Frontal cortex (tissue), 4 donors: ENCODE measurements around the gene THRAP3. TPM values are rescaled to one million over a fixed set of nuclear protein-coding genes. Genes with fewer than 3 reads are reported as not detected.

Experiments
- DNase-seq, 2 donors: peaks; one replicate each; pipeline ENCODE4 v3.0.0; 2012; ENCODE audit warnings: low spot score in 2 of 2
- FAIRE-seq: peaks from 2 replicates; lab custom pipeline; 2012; peaks lifted over from hg19 to GRCh38; lab: Jason Lieb, UNC
- total RNA-seq: library from RNA; depleted of rRNA; stranded (reverse); fragments of >200 nt; gene quantifications from one replicate; pipeline ENCODE4 v1.2.3, GENCODE V29; 2014
- donor health status: control.
- donor health status: control.
- donor health status: control.

THRAP3 gene
- total RNA-seq, 1 donor from 2014 or later = 80.3 TPM

DNA sequence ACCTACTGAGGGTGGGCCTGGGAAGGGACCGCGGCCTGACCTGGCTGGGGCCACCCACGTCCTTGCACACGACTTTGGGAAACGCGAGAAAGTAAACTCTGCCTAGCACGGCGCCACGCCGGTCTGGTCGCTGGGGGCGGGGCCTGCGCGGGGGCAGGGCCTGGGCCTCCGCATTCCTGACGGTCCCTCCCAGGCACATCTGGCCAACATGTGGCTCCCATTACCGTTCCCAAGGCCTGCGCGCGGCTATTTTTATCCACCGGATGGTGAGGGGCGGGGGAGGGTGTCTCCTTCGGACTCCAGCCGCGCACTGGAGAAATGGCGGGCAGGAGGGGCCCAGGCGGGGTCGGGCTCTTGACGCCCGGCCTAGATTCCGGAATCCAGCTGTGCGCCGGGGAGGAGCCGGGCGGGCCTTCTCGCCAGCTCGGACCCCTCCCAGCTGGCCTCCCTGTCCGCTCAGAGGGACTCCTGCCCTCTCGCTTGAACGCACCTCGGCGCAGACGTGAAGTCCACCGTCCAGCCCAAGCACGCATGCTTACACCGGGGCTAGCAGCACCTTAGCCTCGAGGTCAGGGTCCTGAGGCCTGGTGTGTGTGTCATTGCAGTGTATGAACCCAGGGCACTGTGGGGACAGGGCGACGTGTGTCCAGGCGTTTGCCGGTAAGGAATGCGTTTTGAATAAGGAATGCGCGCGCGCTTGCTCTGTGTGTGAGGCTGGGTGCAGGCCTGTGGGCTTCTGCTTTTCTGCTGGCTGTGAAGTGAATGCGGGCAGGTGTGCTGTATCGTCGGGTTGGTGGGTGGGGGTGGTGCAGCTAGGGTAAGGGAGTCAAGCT is 97.1 kb downstream of the THRAP3 start:
- DNase-seq = peak in 1 of 2 donors; percentile 58
- no peak for FAIRE-seq

DNA sequence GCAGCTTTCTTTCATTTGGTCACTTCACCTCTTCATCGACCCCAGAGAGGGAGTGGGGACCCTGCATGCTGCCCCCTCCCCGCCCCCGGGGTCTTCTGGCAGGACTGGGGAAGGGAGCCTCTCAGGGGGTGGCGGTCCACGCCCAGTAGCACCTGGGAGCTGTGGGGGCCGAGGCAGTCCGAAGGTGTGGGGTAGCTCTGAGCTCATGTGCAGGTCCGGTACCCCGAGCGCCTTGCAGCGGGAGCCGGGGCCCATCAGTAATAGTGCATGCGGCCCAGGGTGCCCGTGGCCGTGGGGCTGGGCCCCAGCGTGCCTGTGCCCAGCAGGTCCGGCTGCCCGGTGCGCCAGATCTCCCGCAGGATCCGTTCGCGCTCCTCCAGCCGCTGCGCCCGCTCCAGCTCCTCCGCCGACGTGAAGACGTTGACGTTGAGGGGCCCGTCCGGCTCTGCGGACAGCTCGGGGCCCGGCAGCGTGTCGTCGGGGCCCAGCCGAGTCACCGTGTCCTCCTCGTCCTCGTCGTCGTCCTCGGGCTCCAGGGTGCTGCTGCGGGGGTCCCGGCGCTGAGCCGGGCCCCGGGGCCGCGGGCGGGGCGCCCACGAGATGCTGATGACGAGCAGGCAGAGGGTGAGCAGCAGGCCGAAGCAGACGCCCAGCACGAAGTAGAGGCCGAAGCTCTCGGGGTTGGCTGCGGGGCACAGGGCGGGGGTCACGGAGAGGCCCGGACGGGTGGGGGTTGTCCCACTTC is 98.0 kb downstream of the THRAP3 start:
- DNase-seq (no peak), FAIRE-seq (no peak)

DNA sequence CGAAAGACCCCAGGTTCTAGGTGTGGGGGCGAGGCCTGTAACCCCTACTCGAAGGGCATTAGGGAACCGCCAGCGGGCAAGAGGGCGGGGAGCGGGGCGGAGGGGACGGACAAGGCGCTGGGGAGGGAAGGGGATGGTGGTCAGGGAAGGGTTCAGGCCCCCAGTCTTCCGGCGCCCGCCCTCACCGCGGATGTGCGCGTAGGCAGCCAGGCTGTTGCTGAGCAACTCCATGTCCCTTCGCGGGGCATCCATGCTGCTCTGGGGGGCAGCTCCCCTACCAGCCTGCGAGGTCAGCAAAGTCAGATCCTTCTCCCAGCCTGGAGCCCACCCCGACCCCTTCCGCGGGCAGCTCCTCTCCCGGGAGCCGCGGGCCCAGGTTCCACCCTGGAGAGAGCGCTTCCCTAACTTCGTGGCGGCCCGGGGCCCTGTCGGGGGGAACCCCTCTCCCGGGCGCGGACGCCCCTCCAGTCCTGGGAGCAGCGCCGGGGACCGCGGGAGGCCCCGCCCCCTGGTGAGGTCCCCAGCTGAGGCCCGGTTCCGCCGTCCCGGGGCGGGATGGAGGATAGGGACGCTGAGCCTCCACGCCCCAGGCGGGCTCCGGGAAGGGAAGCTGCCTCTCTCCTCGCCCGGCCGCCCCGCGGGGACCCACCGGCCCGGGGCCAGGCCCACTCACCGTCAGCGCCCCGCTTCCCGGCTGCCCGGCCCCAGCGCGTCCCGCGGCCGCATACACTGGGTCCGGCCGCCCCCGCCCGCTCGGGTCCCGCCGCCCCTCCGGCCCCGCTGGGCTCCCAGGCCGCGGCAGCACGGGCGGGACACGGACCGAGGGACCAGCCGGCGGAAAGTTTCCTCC is 98.8 kb downstream of the THRAP3 start:
- FAIRE-seq (no peak), DNase-seq (peak; percentile 50 to 53)

DNA sequence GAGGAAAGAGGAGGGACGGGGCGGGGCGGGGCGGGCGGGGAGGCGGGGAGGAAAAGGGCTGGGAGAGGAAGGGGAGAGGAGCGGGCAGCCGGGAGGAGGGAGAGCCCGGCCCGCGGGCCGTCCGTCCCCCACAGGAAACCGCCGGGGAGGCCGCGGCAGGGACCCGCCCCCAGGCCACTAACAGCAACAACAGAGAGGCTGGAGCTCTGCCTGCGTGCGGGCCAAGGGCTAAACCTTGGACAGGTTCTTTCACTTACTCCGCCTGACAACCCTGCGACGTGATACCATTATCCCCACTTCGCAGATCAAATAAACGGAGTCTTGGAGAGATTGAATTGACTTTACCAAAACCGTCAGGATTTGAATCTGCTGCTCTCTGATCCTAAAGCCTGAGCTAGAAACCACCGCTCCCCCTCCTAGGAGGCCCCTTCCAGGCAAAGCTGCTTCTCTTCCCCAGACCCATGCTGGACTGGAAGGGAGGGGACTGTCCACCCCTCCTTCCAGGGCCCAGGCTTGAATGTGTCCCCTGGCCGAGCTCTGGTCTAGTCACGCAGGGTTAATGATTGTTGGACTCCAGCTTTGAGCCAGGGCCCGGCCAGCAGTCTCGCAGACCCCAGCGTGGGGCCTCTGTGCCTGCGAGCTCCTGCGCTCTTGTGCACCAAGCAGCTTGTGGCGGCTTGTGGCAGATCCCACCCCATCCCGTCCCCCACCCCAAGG is 99.6 kb downstream of the THRAP3 start, which contains the start of gene EVA1B:
Gene EVA1B, minus strand, starts transcription at position 10 of the 717 bp plus-strand sequence. CDS start 608 bp downstream, outside the sequence.
- DNase-seq = peak; percentile 71
- no peak for FAIRE-seq

DNA sequence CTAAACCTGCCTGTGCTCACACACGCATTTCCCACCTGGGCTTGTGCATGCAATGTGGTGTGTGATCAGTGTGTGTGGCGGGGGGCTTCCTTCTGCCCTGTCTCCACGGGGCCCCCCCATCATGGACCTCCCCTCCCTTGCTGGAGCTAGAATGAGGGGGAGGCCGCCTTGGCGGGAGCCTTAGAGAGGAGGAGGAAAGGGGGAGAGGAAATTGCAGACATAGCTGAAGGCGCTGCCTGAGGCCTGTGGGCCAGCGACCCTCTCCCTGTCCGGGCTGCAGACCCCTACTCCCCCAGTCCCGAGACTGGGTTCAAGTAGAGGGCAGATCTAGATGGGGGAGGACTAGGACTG is 100.1 kb downstream of the THRAP3 start:
- FAIRE-seq (no peak), DNase-seq (no peak)

DNA sequence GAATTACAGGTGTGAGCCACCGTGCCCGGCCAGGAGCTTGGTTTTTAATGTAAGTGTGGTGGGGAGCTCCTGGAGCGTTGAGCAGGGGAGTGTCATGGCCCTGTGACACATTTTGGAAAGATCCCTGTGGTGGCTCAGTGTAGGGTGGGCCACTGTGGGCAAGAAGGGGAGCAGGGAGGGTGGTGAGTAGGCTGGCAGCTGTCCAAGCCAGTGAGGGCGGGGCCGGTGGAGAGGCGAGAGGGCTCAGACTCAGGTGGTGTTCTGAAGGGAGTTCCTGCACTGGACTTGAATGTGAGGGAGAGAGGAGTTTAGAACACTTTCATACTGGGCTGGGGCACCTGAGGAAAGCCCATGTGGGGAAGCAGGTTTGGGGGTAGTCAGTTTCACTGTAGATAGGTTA is 102.3 kb downstream of the THRAP3 start:
- DNase-seq = no peak
- FAIRE-seq = no peak

DNA sequence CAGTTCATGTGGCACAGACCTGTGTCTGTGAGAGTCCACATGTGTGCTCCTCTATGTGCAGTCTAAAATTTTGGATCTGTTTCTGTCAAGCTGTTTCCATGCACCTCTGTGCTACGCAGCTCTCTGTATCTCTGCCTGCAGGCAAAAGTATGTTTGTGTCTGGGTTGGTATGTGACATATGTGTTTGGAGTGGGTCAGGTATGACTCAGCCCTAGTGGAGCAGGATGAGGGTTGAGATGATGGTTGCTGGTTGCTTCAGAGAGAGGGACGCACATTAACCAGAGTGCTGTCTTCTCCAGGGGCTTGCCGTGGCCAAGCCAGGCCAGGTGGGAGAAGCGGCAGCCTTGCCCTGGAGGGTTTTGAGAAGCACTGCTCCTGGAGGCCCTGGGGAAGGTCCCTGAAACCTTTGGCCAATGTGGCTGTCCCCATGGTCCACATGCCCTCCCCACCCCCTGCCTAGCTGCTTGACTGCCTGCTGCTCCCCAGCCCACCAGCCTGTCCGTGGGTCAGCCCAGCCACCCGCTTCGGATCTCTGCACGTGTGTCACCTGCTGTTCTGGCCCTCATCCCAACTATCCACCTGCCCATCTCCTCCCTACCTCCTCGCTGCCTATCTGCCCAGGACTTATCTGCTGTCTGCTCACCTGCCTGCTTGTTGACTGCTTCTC is 103.3 kb downstream of the THRAP3 start:
- no peak for FAIRE-seq

DNA sequence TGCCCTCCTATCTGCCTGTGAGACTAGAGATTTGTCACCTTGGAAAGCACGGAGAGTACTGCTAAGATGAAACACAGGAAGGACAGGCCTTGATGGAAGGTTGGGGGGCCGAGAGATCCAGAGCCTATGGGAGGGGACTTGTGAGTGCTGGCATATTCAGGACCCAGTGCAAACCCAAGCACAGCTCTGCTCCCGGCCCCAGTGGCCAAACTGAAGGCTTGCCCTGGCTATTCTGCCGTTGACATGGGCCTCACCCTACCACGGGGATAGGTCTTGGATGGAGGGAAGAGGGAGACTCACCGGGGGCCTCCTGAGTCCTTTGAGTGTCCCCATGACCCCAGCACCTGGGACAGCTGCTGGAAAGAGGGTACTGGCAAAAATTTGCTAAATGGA is 103.8 kb downstream of the THRAP3 start:
- no peak for DNase-seq
- no peak for FAIRE-seq

More for the DNA sequence above, 103.3 kb downstream of the THRAP3 start:
- DNase-seq = no peak

DNA sequence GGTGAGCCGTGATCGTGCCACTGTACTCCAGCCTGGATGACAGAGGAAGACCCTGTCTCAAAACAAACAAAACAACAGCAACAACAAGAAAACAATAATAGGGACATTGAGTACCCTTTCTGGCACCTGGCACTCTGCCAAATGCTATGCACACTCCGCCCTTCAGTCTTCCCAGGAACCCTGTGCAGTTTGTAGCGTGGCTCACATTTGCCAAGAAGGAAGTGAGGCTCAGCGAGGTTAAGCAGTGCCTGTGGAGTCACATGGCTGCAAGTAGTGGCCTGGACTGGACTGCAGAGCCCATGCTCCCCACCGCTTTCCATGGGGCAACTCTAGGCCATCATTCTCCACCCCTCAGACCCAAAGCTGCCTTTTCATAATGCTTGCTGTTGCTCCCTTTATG is 104.5 kb downstream of the THRAP3 start:
- DNase-seq (no peak), FAIRE-seq (no peak)

DNA sequence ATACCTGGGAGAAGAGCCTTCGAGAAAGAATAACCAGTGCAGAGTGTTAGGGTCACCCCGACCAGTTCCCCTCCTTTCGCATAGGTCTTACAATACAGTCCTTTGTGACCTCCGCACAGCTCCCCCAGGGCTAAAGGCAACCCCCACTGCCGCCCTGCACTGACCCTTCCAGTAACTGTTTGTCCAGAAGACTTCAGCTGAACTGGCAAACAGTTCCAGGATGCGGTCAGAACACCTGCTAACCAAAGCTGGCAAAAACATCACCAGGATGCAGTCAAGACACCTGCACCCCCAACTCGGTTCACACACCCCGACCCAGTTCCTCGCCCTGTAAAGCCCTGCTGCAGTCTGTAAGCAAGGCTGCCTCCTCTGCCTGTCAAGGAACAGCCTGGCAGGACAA is 105.6 kb downstream of the THRAP3 start:
- DNase-seq (no peak), FAIRE-seq (no peak)

DNA sequence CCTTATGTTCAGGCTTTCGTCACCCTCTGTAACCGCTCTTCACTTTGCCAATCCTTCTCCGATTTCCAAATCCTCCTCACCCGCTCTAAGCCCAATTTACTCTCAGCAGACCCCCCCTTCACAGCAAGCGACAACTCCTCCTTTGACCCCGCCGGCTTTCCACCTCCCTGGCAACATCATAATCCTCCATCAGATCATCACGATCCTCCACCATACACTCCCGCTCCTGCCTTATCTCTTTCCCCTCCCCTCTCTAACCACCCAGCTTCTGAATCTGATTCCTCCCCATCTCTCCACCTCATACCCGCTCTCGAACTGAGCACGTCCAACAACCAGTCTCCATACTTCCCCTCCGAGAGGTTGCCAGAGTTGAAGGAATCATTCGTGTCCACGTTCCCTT is 106.7 kb downstream of the THRAP3 start:
- FAIRE-seq (no peak), DNase-seq (no peak)

DNA sequence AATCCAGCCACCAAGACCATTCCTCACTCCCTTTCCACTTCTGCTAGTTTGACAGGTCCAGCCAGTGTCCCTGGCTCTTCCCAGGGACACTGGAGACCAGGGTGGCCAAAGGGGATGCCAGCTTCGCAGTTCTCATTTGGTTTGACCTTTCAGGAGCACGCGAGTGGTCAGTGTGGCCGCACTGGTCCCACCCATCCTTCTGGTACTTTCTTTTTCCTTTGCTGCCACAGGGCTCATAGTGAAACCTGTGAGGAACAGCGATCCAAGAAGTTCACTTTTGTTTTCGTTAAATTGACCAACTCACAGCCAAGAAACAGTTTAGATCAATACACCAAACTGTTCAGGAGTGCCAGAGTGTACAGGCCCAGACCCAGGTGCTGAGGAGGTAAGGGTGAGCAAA is 113.6 kb downstream of the THRAP3 start:
- FAIRE-seq (no peak), DNase-seq (no peak)

DNA sequence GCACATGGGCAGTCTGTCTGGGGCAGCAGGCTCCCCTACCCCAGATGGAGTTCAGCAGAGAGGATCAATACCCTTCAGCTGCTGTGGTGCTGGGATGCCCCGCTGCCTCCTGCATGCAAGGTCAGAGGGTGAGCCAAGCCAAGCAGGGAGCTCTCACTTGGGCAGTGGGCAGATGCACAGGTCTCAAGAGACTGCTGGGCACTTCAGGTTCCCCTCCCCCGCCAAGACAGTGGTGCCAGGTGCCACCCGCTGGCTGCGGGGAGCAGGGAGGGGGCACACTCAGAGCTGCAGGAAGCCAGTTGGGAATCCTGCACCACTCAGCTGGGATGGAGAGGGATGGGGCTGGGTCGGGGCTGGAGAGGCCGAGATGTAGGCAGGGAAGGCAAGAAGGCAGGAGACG is 115.0 kb downstream of the THRAP3 start:
- FAIRE-seq (no peak), DNase-seq (no peak)

DNA sequence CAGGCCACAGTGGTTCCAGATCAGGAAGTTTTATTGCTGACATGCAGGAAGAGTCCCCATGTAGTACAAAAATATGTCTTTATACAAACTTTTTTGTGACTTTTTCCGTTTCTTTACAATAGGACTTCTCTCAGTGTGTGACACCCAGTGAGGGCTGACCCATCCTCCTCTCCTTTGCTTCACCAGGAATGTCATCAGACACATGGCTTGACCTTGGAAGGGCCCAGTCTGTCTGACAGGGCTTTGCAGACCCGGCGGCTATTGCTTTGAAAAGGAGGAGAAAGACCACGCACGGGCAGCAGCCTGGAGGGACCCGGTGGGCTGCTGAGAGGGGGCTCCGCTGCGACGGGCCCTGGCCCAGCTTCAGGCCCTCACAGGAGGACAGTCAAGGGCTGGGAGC is 115.4 kb downstream of the THRAP3 start:
- FAIRE-seq = no peak

DNA sequence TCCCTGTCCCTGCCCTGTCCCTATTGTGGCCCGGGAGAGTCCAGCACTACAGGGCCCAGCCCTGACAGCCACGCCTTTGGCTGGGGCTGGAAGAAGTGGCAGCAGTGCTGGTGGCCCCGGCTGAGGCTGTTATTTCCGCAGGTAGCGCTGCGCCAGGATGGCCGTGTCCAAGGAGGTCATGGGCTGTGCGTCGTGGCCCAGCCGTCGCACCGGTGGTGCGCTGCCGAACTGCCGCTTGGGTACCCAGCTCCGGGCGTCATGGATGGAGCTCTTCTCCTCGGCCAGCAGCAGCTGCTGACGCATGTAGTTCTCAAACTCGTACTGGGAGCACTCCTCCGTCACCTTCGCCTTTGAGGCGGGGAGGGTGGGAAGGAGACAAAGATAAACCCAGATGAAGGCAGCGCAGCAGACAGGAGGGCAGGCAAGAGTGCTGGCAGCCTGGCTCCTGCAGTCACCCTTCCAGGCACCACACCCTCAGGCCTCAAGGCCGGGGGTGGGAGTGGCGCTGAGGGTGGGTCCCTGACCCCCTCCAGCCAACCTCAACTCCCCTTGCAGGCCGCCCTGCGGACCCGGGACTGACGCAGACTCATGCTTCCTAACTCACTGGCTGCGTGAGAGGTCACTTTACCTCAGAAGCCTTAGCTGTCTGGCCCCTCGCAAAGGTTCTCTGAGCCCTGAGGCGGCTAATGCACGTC is 117.5 kb downstream of the THRAP3 start:
- FAIRE-seq (no peak), DNase-seq (no peak)

More for the DNA sequence above, 115.4 kb downstream of the THRAP3 start:
- DNase-seq = no peak

DNA sequence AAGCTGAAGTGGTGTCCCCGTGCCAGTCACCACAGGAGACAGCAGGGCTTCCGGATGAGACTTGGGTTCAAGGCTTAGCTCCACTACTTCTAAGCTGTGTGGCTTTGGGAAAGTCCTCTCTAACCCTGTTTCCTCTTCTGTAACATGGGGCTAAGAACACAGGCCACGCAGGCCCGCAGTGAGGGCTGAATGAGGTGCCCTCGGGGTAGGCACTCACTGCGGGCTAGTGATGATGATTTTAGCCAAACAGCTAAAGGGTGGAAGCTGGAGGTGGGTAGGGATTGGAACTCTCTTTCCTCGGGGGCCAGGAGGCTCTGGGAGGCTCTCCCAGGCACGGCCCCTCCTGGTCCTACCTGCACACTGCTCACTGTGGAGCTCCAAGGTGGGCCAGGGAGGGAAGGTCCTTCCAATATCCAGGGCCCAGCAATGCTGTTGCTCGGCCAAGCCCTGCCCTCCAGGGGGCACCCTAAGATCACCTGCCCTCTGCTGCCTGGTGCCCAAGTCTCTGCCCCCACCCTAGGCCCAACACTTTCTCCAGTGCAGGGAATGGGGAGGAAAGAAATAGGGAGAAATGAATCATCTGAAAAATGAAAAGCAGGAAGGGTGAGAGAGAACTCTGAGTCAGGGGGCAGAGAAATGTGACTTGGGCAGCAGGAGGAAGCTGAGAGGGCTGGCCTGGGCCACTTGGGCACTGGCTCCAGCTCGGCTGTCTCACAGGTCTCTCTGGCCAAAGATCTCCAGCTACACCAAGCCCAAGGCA is 118.4 kb downstream of the THRAP3 start:
- DNase-seq (peak; percentile 53 to 57), FAIRE-seq (no peak)

DNA sequence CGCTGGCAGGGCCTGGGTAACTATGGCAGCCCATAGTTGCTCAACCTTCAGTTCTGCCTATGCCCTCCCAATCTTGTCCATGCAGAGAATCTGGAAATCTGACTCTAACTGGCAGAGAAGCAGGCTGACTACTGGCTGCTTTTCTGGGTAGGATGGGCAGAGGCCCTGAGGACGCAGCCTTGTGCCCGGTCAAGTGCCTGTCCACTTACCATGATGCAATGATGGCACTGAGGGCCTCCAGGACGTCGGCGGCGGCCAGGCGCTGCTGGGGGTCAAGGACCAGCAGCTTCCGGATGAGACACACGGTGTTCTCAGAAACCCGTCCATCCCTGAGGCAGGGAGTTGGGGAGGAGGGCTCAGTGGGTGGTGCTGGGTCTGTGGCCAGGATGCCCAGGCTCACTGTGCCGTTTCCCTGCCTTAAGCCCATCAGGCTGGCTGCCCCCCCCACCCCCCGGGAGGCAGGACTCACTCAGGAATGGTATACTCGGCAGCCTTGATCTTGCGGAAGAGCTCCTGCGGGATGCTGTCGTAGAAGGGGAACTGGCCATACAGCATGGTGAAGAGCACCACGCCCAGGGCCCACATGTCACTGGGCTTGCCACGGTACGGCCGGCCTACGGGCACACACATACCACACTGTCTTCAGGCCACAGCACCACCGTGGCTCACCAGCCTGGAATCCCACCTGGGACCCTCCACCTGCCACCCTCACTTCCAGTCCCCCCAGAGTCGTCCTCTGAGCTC is 119.6 kb downstream of the THRAP3 start:
- FAIRE-seq (no peak), DNase-seq (no peak)
